Thyroid gland (tissue), 4 donors: Measurements from ENCODE around the gene CRHBP. TPM values are rescaled to one million over a fixed set of nuclear protein-coding genes. Genes with fewer than 3 reads are reported as not detected.

ENCODE experiments used
- DNase-seq, 2 donors: peaks; one replicate each; pipeline ENCODE4 v3.0.0-alpha.2; 2019
- H3K27ac ChIP-seq, 3 donors: fragments of 200-600 bp; sonication (generic); 1 replicate in 2 of 3; 2 replicates in 1 of 3; pipeline ENCODE4 v1.5.1; 2016 to 2019; ENCODE audit warnings: mild to moderate bottlenecking in 1 of 3, moderate library complexity in 1 of 3
- H3K27me3 ChIP-seq: fragments of 200-600 bp; sonication (generic); one replicate; pipeline ENCODE4 v1.5.1; 2019
- H3K36me3 ChIP-seq, 2 donors: fragments of 200-600 bp; sonication (generic); one replicate each; pipeline ENCODE4 v1.5.1; 2016 to 2019
- H3K4me1 ChIP-seq, 2 donors: fragments of 200-600 bp; sonication (generic); one replicate each; pipeline ENCODE4 v1.5.1; 2017 to 2019
- H3K4me3 ChIP-seq, 3 donors: fragments of 200-600 bp; sonication (generic); replicated peaks in 1 of 3; 1 replicate in 2 of 3; 2 replicates in 1 of 3; pipeline ENCODE4 v1.5.1; 2016; ENCODE audit warnings: mild to moderate bottlenecking in 1 of 3
- H3K9me3 ChIP-seq: fragments of 200-600 bp; sonication (generic); one replicate; pipeline ENCODE4 v1.5.1; 2017
- CTCF ChIP-seq, 6 experiments: fragments of 200-600 bp in 3 of 6; fragments of 450-650 bp in 3 of 6; sonication (generic) in 3 of 6; IDR thresholded peaks; one replicate each; pipeline ENCODE4 v1.5.1; 2016 to 2019; ENCODE audit warnings: antibody characterized with exemption in 6 of 6, mild to moderate bottlenecking in 2 of 6, inconsistent platforms in 1 of 6, moderate library complexity in 1 of 6
- POLR2A ChIP-seq, 2 donors: fragments of 450-650 bp; IDR thresholded peaks; one replicate each; pipeline ENCODE4 v1.6.1; 2017; ENCODE audit warnings: antibody characterized with exemption in 2 of 2, mild to moderate bottlenecking in 2 of 2, moderate library complexity in 1 of 2
- WGBS, 2 donors: methylation state at CpG; one replicate each; pipeline ENCODE4 v1.1.5; 2017; 5-methylcytosine and 5-hydroxymethylcytosine counted together
- intact Hi-C: fragments of 100-400 bp; cut with DNase I; formaldehyde crosslinking; loops from one replicate; pipeline ENCODE4 v1.15.1; 2023
- total RNA-seq, 4 donors: library from RNA; depleted of rRNA; stranded (reverse); fragments of >200 nt; gene quantifications; one replicate each; pipeline ENCODE4 v1.2.3, GENCODE V29; 2016

CRHBP gene
- total RNA-seq, 4 donors from 2014 or later: 1.3 to 8.7 (median 4.1) TPM

- 82 to 86% methylated on average over 5 of the region's 5 CpGs for WGBS, 2 donors
- no peak for DNase-seq
- Histone ChIP-seq H3K27me3 (no peaks in the 10 kb centered on the region), H3K4me1 (no peaks in the 10 kb centered on the region), H3K27ac (no peak overlapping the region), H3K36me3 (no peaks in the 10 kb centered on the region), H3K4me3 (no peak overlapping the region), H3K9me3 (no peaks in the 10 kb centered on the region)
- no peak for TF ChIP-seq POLR2A (IDR thresholded peaks at IDR 0.05)
- no peak for TF ChIP-seq CTCF (IDR thresholded peaks at IDR 0.05)
- intact Hi-C loops: no loop called here
Measured at GRCh38 chr5:77011498-77011897, 58.7 kb downstream of the CRHBP start.

- Histone ChIP-seq H3K27me3 (no peaks in the 10 kb centered on the region), H3K9me3 (no peaks in the 10 kb centered on the region), H3K27ac (no peak overlapping the region), H3K4me1 (no peaks in the 10 kb centered on the region), H3K36me3 (no peaks in the 10 kb centered on the region), H3K4me3 (no peak overlapping the region)
- no peak for TF ChIP-seq CTCF (IDR thresholded peaks at IDR 0.05)
- intact Hi-C loops: no loop called here
- DNase-seq: no peak
- WGBS, 2 donors: 95 to 98% methylated on average over 2 of the region's 2 CpGs
Measured at GRCh38 chr5:77012601-77013000, 59.8 kb downstream of the CRHBP start.

- intact Hi-C loops: loop anchor here (5.0 kb wide), 1 partner anchor 149 kb away; no protein-coding TSS in a partner anchor
- 36 to 41% methylated on average over 3 of the region's 3 CpGs for WGBS, 2 donors
Measured at GRCh38 chr5:77015938-77016569, 63.2 kb downstream of the CRHBP start.

GRCh38 chr5:77016962-77017361 is 64.1 kb downstream of the CRHBP start:
- Histone ChIP-seq H3K4me1 (no peaks in the 10 kb centered on the region), H3K9me3 (no peaks in the 10 kb centered on the region), H3K27ac (no peak overlapping the region), H3K36me3 (no peaks in the 10 kb centered on the region), H3K4me3 (no peak overlapping the region), H3K27me3 (no peaks in the 10 kb centered on the region)
- WGBS, 2 donors: 90 to 97% methylated on average over 1 of the region's 1 CpG
- DNase-seq: no peak
- TF ChIP-seq POLR2A (IDR thresholded peaks at IDR 0.05): no peak
- no peak for TF ChIP-seq CTCF (IDR thresholded peaks at IDR 0.05)
- intact Hi-C loops: loop anchor here (5.0 kb wide), 1 partner anchor 150 kb away; no protein-coding TSS in a partner anchor

More at GRCh38 chr5:77015938-77016569, 63.2 kb downstream of the CRHBP start:
- peak in 1 of 2 donors; percentile 6 for DNase-seq
- TF ChIP-seq POLR2A (IDR thresholded peaks at IDR 0.05) (no peak), CTCF (IDR thresholded peaks at IDR 0.05) (peak in 4 of 6 experiments; percentile 4 to 72 (median 42))
- Histone ChIP-seq H3K27me3 (no peaks in the 10 kb centered on the region), H3K4me1 (no peaks in the 10 kb centered on the region), H3K36me3 (no peaks in the 10 kb centered on the region), H3K27ac (no peak overlapping the region), H3K4me3 (no peak overlapping the region), H3K9me3 (no peaks in the 10 kb centered on the region)

GRCh38 chr5:77017668-77018067 is 64.8 kb downstream of the CRHBP start:
- intact Hi-C loops: loop anchor here (5.0 kb wide), 1 partner anchor 150 kb away; no protein-coding TSS in a partner anchor
- H3K4me1 ChIP-seq: no peaks in the 10 kb centered on the region
- H3K36me3 ChIP-seq: no peaks in the 10 kb centered on the region
- 80% methylated on average over 4 of the region's 4 CpGs for WGBS, 2 donors
- H3K9me3 ChIP-seq: no peaks in the 10 kb centered on the region
- DNase-seq: no peak
- no peaks in the 10 kb centered on the region for H3K27me3 ChIP-seq
- H3K4me3 ChIP-seq: no peak overlapping the region
- TF ChIP-seq CTCF (IDR thresholded peaks at IDR 0.05): no peak
- TF ChIP-seq POLR2A (IDR thresholded peaks at IDR 0.05): no peak
- no peak overlapping the region for H3K27ac ChIP-seq
